BLaER1 (cell line): Measurements from ENCODE around the gene LRRTM4.

Experiments
- H3K27ac ChIP-seq: shearing (Covaris generic); formaldehyde crosslinking; 2 replicates; pipeline ENCODE4 v1.8.1; 2022
- H3K27me3 ChIP-seq: shearing (Covaris generic); formaldehyde crosslinking; 2 replicates; pipeline ENCODE4 v1.8.1; 2022
- H3K36me3 ChIP-seq: shearing (Covaris generic); formaldehyde crosslinking; 2 replicates; pipeline ENCODE4 v1.8.1; 2022
- H3K4me1 ChIP-seq: shearing (Covaris generic); formaldehyde crosslinking; 2 replicates; pipeline ENCODE4 v1.8.1; 2022
- H3K4me2 ChIP-seq: shearing (Covaris generic); formaldehyde crosslinking; 2 replicates; pipeline ENCODE4 v1.8.1; 2022
- H3K4me3 ChIP-seq: shearing (Covaris generic); formaldehyde crosslinking; 2 replicates; pipeline ENCODE4 v1.8.1; 2022
- H3K9ac ChIP-seq: shearing (Covaris generic); formaldehyde crosslinking; 2 replicates; pipeline ENCODE4 v1.8.1; 2022
- H3K9me3 ChIP-seq: shearing (Covaris generic); formaldehyde crosslinking; 2 replicates; pipeline ENCODE4 v1.8.1; 2022
- H4K20me1 ChIP-seq: shearing (Covaris generic); formaldehyde crosslinking; 2 replicates; pipeline ENCODE4 v1.8.1; 2022
- Cebpa-rat ChIP-seq: shearing (Covaris generic); IDR thresholded peaks from 2 replicates; pipeline ENCODE4 v1.8.1; 2022

LRRTM4 gene

DNA sequence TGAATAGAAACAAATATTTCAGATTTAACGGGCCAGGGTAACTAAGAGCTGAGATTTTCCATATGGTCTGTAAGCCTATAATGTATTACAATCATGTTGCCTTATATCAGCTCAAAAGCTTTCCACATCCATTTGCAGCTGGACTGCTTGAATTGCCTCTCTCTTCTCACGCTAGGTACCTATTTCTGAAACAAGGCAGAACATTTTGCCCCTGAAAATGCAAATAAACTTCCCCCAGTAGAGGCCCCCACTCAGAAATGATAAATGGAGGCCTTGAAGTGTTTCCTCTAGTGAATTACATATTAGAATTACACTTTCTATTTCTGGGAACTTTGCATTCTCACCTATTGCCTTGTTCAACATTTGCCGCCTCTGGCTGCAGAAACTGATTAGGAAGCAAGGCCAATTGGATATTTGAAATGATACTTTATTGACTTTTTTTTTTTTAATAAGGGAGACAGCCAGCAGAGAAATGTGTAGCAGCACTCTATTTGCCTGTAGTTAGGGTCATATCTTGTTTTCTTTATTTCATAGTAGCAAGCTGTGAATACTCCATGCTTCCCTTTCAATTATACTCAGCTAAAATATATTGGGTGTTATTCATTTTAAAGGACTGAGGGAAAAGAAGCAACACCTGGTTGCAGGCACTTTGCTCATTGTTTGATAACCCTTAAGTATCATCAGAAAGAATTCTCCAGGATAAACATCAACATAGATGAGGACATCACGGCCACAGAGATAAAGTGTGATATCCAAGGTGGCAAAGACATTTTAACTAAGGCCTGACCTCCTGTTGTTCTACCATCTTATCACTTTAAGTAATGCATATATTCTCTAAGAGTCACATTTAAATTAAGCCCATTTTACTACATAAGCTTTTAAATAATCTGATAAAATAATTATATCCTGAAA lies 505.5 kb downstream of the LRRTM4 start:
- H3K4me2 ChIP-seq = no peak overlapping the region
- TF ChIP-seq Cebpa-rat = no peak
- no peaks in the 10 kb centered on the region for H4K20me1 ChIP-seq
- H3K9me3 ChIP-seq = no peaks in the 10 kb centered on the region
- H3K4me1 ChIP-seq = no peaks in the 10 kb centered on the region
- H3K27me3 ChIP-seq = no peaks in the 10 kb centered on the region
- no peak overlapping the region for H3K4me3 ChIP-seq
- no peak overlapping the region for H3K27ac ChIP-seq
- no peak overlapping the region for H3K9ac ChIP-seq
- H3K36me3 ChIP-seq = no peaks in the 10 kb centered on the region

DNA sequence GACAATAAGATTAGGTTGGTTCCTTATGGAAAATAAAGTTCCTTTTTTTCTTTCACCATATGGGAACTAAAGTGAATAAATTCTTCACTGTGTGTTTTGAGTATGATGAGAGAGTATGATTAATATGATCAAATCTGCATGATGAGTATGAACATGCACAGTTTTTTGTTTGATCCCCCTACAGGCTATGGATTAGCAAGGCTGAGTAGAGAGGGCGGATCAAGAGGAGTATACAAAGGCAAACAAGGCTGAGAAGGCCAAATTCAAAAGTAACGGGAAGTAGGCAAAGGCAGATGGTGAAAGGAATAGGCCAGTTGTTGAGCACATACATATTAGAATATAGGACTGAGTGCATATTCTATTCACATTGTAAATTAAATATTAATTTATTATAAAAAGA lies 508.2 kb downstream of the LRRTM4 start:
- no peak for TF ChIP-seq Cebpa-rat
- no peaks in the 10 kb centered on the region for H3K36me3 ChIP-seq
- no peak overlapping the region for H3K27ac ChIP-seq
- H3K4me1 ChIP-seq = no peaks in the 10 kb centered on the region
- H3K4me2 ChIP-seq = no peak overlapping the region
- H3K9ac ChIP-seq = no peak overlapping the region
- H3K27me3 ChIP-seq = no peaks in the 10 kb centered on the region
- H3K4me3 ChIP-seq = no peak overlapping the region
- no peaks in the 10 kb centered on the region for H3K9me3 ChIP-seq
- no peaks in the 10 kb centered on the region for H4K20me1 ChIP-seq

DNA sequence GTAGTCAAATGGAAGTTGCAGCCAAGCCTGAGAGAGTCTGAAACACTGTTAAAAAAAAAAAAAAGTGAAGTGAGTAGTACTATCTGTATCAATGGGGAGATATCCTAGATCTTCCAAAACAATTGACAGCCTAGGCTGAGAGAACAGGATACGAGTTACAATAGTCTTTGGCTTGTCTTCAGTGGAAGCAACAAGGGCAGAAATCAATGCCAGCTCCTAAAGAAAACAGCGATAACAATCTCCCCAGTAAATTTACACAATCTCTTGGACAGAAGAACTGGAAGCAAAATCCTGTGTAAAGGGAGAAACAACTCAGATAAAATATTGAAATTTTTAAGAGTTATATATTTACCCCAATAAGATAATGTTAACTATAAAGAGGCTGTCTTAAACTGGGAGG lies 508.7 kb downstream of the LRRTM4 start:
- no peak for TF ChIP-seq Cebpa-rat
- H3K4me2 ChIP-seq = no peak overlapping the region
- no peaks in the 10 kb centered on the region for H3K9me3 ChIP-seq
- no peak overlapping the region for H3K9ac ChIP-seq
- H3K27me3 ChIP-seq = no peaks in the 10 kb centered on the region
- no peaks in the 10 kb centered on the region for H3K36me3 ChIP-seq
- H3K4me3 ChIP-seq = no peak overlapping the region
- H3K4me1 ChIP-seq = no peaks in the 10 kb centered on the region
- H4K20me1 ChIP-seq = no peaks in the 10 kb centered on the region
- no peak overlapping the region for H3K27ac ChIP-seq

DNA sequence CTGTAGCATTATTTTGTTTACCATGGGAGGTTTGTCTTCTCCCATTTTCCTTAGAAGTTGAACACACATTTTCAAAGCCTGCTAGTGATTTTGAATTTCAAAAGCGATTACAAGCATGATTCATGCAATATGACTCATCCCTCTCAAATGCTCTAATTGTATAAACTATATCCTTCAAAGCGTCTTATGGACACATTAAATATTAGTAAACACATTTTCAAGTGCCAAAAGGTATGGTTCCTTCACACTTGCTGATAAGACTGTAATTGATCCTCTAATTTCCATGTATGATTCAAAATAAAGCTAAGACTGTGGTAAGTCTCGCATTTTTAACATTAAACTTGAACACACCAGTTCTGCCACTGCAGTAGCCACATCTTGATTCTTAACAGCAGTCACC lies 512.9 kb downstream of the LRRTM4 start:
- TF ChIP-seq Cebpa-rat = no peak
- H3K4me3 ChIP-seq = no peak overlapping the region
- no peaks in the 10 kb centered on the region for H3K4me1 ChIP-seq
- H4K20me1 ChIP-seq = no peaks in the 10 kb centered on the region
- no peaks in the 10 kb centered on the region for H3K36me3 ChIP-seq
- no peak overlapping the region for H3K4me2 ChIP-seq
- H3K27me3 ChIP-seq = no peaks in the 10 kb centered on the region
- no peak overlapping the region for H3K9ac ChIP-seq
- no peaks in the 10 kb centered on the region for H3K9me3 ChIP-seq
- no peak overlapping the region for H3K27ac ChIP-seq

DNA sequence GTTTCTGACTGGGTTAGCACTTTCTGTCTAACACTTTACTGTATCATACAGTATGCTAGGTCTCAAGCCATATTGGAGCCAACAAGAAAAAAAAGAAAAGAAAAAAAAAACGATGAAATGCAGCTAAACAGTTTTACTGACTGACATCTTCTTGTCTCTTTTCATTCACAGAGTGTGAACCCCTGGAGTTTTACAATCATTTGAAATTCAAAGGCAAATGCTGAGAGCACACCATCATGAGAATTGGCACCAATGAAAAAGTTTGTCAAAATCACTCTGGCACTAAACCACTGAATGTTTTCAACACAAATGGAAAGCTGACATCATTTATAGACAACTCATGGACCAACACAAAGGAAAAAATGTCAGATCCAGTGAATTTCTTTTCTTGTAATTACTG lies 513.3 kb downstream of the LRRTM4 start:
- Histone ChIP-seq H3K27me3 (no peaks in the 10 kb centered on the region), H3K9me3 (no peaks in the 10 kb centered on the region), H3K4me1 (no peaks in the 10 kb centered on the region), H3K4me2 (no peak overlapping the region), H3K9ac (no peak overlapping the region), H4K20me1 (no peaks in the 10 kb centered on the region), H3K4me3 (no peak overlapping the region), H3K36me3 (no peaks in the 10 kb centered on the region), H3K27ac (no peak overlapping the region)
- TF ChIP-seq Cebpa-rat = no peak

DNA sequence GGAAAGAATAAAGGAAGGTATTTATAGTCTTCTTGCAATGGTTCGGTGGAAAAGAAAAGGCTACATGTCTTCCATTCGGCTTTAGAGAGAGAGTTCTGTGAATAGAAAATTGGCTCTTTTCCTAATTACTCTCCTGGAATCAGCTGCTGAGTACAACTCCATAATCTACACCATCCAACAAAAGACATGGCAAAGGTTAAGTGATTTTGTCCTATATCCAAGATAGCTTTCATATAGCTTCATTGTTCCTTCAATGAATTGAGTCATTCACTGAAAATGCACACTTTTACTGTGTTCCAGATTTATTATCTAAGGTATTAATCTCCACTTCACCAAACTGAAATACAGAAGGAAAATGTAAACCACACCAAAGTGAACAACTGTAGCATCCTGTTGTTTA lies 514.5 kb downstream of the LRRTM4 start:
- H3K36me3 ChIP-seq = no peaks in the 10 kb centered on the region
- H4K20me1 ChIP-seq = no peaks in the 10 kb centered on the region
- H3K9me3 ChIP-seq = no peaks in the 10 kb centered on the region
- H3K4me3 ChIP-seq = no peak overlapping the region
- no peak overlapping the region for H3K27ac ChIP-seq
- H3K4me2 ChIP-seq = no peak overlapping the region
- H3K4me1 ChIP-seq = no peaks in the 10 kb centered on the region
- no peak overlapping the region for H3K9ac ChIP-seq
- TF ChIP-seq Cebpa-rat = no peak
- no peaks in the 10 kb centered on the region for H3K27me3 ChIP-seq

DNA sequence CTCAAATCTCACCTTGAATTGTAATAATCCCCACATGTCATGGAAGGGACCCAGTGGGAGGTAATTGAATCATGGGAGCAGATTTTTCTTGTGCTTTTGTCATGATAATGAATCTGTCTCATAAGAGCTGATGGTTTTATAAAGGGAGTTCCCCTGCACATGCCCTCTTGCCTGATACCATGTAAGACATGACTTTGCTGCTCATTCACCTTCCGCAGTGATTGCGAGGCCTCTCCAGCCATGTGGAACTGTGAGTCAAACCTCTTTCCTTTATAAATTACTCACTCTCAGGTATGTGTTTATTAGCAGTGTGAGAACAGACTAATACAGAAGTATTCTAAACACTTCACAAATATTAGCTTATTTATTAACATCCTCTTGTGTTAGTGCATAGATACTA lies 516.7 kb downstream of the LRRTM4 start:
- no peaks in the 10 kb centered on the region for H4K20me1 ChIP-seq
- H3K4me1 ChIP-seq = no peaks in the 10 kb centered on the region
- H3K4me2 ChIP-seq = no peak overlapping the region
- no peak overlapping the region for H3K4me3 ChIP-seq
- no peak overlapping the region for H3K9ac ChIP-seq
- H3K9me3 ChIP-seq = no peaks in the 10 kb centered on the region
- no peaks in the 10 kb centered on the region for H3K27me3 ChIP-seq
- H3K36me3 ChIP-seq = no peaks in the 10 kb centered on the region
- no peak overlapping the region for H3K27ac ChIP-seq
- TF ChIP-seq Cebpa-rat = no peak

DNA sequence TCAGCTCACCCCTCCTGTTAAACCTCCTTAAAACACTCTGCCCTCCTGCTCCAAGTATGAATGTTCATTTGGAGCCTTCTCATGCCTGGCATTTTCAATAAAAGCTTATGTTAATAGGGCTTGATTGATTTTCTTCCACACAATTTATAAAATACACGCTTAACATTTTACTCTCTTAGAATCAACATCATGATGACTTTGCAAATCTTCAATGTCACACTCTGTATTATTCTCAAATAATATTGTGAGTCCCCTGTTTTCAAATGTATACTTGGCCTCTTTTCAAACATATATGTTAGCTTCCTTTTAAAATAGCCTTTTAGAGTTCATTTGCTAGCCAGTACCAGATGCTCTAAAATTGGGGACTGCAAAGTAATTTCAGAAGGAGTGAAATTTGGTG lies 520.3 kb downstream of the LRRTM4 start:
- no peak overlapping the region for H3K27ac ChIP-seq
- no peaks in the 10 kb centered on the region for H3K36me3 ChIP-seq
- H4K20me1 ChIP-seq = no peaks in the 10 kb centered on the region
- no peak overlapping the region for H3K4me2 ChIP-seq
- no peaks in the 10 kb centered on the region for H3K4me1 ChIP-seq
- no peak overlapping the region for H3K9ac ChIP-seq
- H3K9me3 ChIP-seq = no peaks in the 10 kb centered on the region
- no peak overlapping the region for H3K4me3 ChIP-seq
- no peaks in the 10 kb centered on the region for H3K27me3 ChIP-seq
- no peak for TF ChIP-seq Cebpa-rat

DNA sequence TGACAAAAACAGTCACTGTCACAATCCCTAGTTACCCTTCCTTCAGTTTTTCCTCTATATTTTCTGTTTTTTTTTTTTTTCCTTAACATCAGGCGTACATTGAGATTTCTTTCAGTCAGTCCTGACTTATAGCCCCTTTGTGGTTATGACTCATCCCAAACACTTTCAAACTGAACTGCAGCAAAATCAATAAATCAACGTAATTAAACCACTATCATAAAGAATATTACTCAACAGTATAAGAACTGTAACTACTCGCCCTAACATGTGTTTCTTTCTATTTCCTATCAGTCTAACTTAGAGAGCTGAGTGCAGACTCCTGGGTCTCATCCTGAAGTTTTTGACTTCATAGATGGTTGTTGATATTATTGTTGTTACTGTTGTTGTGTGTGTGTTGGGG lies 523.5 kb downstream of the LRRTM4 start:
- Histone ChIP-seq H4K20me1 (no peaks in the 10 kb centered on the region), H3K9me3 (no peaks in the 10 kb centered on the region), H3K27ac (no peak overlapping the region), H3K27me3 (no peaks in the 10 kb centered on the region), H3K4me1 (no peaks in the 10 kb centered on the region), H3K4me3 (no peak overlapping the region), H3K36me3 (no peaks in the 10 kb centered on the region), H3K4me2 (no peak overlapping the region), H3K9ac (no peak overlapping the region)
- no peak for TF ChIP-seq Cebpa-rat

DNA sequence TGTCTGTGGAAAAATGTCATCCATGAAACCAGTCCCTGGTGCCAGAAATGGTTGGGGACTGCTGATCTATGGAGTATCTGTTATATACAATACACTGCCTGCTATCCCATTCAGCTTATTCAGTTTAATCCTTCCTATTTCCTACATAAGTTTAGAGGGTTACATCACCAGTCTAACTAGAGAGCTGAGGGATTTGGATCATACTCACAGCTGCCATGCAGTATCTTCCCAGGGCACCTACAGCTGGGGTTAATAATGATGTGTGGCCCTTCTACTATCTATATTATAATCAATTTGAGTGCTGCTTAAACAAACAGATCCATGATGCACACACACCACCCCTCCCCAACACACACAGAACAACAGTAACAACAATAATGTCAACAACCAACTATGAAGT lies 524.0 kb downstream of the LRRTM4 start:
- no peaks in the 10 kb centered on the region for H3K27me3 ChIP-seq
- H3K4me2 ChIP-seq = no peak overlapping the region

More for the DNA sequence above, 524.0 kb downstream of the LRRTM4 start:
- no peak for TF ChIP-seq Cebpa-rat
- no peak overlapping the region for H3K9ac ChIP-seq
- H3K9me3 ChIP-seq = no peaks in the 10 kb centered on the region
- H3K36me3 ChIP-seq = no peaks in the 10 kb centered on the region
- no peaks in the 10 kb centered on the region for H3K4me1 ChIP-seq
- H3K27ac ChIP-seq = no peak overlapping the region
- H3K4me3 ChIP-seq = no peak overlapping the region
- no peaks in the 10 kb centered on the region for H4K20me1 ChIP-seq
